Measurements from ENCODE around the gene MRPS22.

GRCh38 chr3:139380575-139380974 lies 36.8 kb downstream of the MRPS22 start:
- TF ChIP-seq CTCF (IDR thresholded peaks at IDR 0.05; ENCODE audit: low read depth, low read length, poor library complexity, severe bottlenecking) (no peak), EZH2phosphoT487 (IDR thresholded peaks at IDR 0.05; ENCODE audit: borderline replicate concordance, low read length) (no peak)
